Measurements from ENCODE around the gene HERPUD2.

DNA sequence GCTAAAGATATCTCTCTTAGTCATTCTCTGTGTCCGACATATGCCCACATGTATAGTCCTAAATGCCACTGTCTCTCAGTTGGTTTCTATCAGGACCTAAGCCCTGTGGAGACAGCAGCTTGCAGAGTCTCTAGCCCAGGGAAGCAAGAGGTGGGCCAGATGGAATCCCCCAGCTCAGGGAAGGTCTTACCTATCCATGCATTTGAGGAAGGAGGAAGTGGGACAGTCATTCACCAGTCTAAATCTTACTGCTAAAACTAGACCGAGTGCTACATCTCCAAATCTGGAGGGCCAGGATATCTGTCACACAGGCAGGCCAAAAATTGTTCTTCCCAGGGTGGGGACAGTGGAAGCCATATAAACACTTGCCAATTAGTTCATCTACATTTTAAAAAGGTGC lies 26.4 kb upstream of the HERPUD2 start:
- TF ChIP-seq CEBPB (IDR thresholded peaks at IDR 0.05) (no peak), RAD21 (IDR thresholded peaks at IDR 0.05; ENCODE audit: low read depth) (no peak), TEAD4 (IDR thresholded peaks at IDR 0.05) (no peak), TAF1 (IDR thresholded peaks at IDR 0.05; ENCODE audit: low read depth) (no peak), TCF12 (IDR thresholded peaks at IDR 0.05; ENCODE audit: low read depth) (no peak)

Measured in Ishikawa (cell line).